Measurements from ENCODE around the gene C1orf198.

DNA sequence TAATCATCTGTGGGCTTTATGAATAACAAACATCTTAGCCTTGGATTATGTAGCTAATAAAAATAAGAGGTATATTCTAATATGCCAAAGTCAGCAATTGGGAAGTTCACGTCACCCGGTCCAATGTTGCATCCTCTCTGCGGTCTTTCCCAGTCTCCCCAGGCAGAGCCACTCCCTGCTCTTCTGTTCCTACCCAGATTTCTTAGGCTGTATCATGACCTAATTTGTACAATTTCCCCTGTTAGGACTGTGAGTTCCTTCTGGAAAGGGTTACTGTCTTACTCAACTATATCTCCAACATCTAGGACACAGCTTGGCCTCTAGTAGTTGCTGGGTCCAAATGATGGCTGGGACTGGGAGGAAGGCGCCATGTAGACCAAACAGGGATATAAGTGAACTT, 29.8 kb upstream of the C1orf198 start:
- TF ChIP-seq, protein P1, sequence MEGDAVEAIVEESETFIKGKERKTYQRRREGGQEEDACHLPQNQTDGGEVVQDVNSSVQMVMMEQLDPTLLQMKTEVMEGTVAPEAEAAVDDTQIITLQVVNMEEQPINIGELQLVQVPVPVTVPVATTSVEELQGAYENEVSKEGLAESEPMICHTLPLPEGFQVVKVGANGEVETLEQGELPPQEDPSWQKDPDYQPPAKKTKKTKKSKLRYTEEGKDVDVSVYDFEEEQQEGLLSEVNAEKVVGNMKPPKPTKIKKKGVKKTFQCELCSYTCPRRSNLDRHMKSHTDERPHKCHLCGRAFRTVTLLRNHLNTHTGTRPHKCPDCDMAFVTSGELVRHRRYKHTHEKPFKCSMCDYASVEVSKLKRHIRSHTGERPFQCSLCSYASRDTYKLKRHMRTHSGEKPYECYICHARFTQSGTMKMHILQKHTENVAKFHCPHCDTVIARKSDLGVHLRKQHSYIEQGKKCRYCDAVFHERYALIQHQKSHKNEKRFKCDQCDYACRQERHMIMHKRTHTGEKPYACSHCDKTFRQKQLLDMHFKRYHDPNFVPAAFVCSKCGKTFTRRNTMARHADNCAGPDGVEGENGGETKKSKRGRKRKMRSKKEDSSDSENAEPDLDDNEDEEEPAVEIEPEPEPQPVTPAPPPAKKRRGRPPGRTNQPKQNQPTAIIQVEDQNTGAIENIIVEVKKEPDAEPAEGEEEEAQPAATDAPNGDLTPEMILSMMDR (IDR thresholded peaks at IDR 0.05 in 2 of 3, conservative IDR thresholded peaks at IDR 0.05 in 1 of 3; ENCODE audit: borderline replicate concordance in 1 of 3, insufficient read depth in 1 of 3, low read depth in 2 of 3, low read length in 2 of 3), result no peak
- TF ChIP-seq POLR2A (IDR thresholded peaks at IDR 0.05; ENCODE audit: borderline replicate concordance, extremely low read depth, insufficient read depth, insufficient read length) (no peak), POLR2AphosphoS5 (IDR thresholded peaks at IDR 0.05; ENCODE audit: low read depth, low read length) (no peak), EZH2 (IDR thresholded peaks at IDR 0.05) (no peak), ELF1 (IDR thresholded peaks at IDR 0.05; ENCODE audit: borderline replicate concordance, low read depth) (no peak), RAD21 (IDR thresholded peaks at IDR 0.05; ENCODE audit: low read depth) (no peak), TCF7L2 (IDR thresholded peaks at IDR 0.05; ENCODE audit: borderline replicate concordance, extremely low read depth, insufficient read depth, insufficient read length) (no peak), EZH2phosphoT487 (IDR thresholded peaks at IDR 0.05; ENCODE audit: borderline replicate concordance) (no peak), SIN3A (IDR thresholded peaks at IDR 0.05; ENCODE audit: low read depth) (no peak), SP1 (IDR thresholded peaks at IDR 0.05; ENCODE audit: low read depth) (no peak), YY1 (IDR thresholded peaks at IDR 0.05; ENCODE audit: extremely low read depth, insufficient replicate concordance, low read depth, low read length) (no peak), CBX3 (IDR thresholded peaks at IDR 0.05; ENCODE audit: low read depth) (no peak)
- TF ChIP-seq, protein P2, sequence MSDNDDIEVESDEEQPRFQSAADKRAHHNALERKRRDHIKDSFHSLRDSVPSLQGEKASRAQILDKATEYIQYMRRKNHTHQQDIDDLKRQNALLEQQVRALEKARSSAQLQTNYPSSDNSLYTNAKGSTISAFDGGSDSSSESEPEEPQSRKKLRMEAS (IDR thresholded peaks at IDR 0.05), result no peak
- TF ChIP-seq, protein P3, sequence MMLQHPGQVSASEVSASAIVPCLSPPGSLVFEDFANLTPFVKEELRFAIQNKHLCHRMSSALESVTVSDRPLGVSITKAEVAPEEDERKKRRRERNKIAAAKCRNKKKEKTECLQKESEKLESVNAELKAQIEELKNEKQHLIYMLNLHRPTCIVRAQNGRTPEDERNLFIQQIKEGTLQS (IDR thresholded peaks at IDR 0.05), result no peak

All from HCT116 (cell line).